Activated B cell treated with CpG ODN at 0.5 μM for 24 hours (primary cell): ENCODE measurements around the gene MED15. TPM values are rescaled to one million over a fixed set of nuclear protein-coding genes. Genes with fewer than 3 reads are reported as not detected.

Experiments
- ATAC-seq: fragments of 200-7000 bp; cut with Tn5 transposase; one replicate; pipeline ENCODE4 v1.10.0; 2021; ENCODE audit warnings: low read depth, mild to moderate bottlenecking, moderate library complexity
- CTCF ChIA-PET: fragments of 350-600 bp; sonication (Branson Sonifier 250); formaldehyde crosslinking; loops from one replicate; lab custom pipeline; 2021; ENCODE audit warnings: antibody characterized with exemption; lab: Charles Lee
- POLR2A ChIA-PET: fragments of 350-600 bp; sonication (Branson Sonifier 250); formaldehyde crosslinking; loops from one replicate; lab custom pipeline; 2021; ENCODE audit warnings: antibody characterized with exemption; lab: Charles Lee
- DNase-seq: peaks from one replicate; pipeline ENCODE4 v3.0.0; 2022
- H3K27ac Mint-ChIP-seq: one replicate; pipeline ENCODE4 v1.8.0; 2020; ENCODE audit warnings: mixed read lengths
- H3K27me3 Mint-ChIP-seq: one replicate; pipeline ENCODE4 v1.8.0; 2021; ENCODE audit warnings: mixed read lengths
- H3K36me3 Mint-ChIP-seq: one replicate; pipeline ENCODE4 v1.8.0; 2021; ENCODE audit warnings: low read depth, mixed read lengths
- H3K4me1 Mint-ChIP-seq: one replicate; pipeline ENCODE4 v1.8.0; 2021; ENCODE audit warnings: mixed read lengths
- H3K4me3 Mint-ChIP-seq: one replicate; pipeline ENCODE4 v1.8.0; 2020; ENCODE audit warnings: mild to moderate bottlenecking, mixed read lengths
- H3K9me3 Mint-ChIP-seq: one replicate; pipeline ENCODE4 v1.8.0; 2020; ENCODE audit warnings: mixed read lengths
- intact Hi-C: fragments of 100-400 bp; cut with micrococcal nuclease; formaldehyde crosslinking; loops from one replicate; pipeline ENCODE4 v1.15.1; 2024
- total RNA-seq: library from RNA; stranded (reverse); gene quantifications from 2 replicates; pipeline ENCODE4 v1.2.3, GENCODE V29; 2022
- TF ChIP-seq, protein P1 (sequence below): fragments of 200-600 bp; IDR thresholded peaks from one replicate; pipeline ENCODE4 v1.8.0; 2022; ENCODE audit warnings: antibody characterized with exemption, mild to moderate bottlenecking

Gene MED15
- total RNA-seq, 1 donor from 2014 or later, result 127 TPM

DNA sequence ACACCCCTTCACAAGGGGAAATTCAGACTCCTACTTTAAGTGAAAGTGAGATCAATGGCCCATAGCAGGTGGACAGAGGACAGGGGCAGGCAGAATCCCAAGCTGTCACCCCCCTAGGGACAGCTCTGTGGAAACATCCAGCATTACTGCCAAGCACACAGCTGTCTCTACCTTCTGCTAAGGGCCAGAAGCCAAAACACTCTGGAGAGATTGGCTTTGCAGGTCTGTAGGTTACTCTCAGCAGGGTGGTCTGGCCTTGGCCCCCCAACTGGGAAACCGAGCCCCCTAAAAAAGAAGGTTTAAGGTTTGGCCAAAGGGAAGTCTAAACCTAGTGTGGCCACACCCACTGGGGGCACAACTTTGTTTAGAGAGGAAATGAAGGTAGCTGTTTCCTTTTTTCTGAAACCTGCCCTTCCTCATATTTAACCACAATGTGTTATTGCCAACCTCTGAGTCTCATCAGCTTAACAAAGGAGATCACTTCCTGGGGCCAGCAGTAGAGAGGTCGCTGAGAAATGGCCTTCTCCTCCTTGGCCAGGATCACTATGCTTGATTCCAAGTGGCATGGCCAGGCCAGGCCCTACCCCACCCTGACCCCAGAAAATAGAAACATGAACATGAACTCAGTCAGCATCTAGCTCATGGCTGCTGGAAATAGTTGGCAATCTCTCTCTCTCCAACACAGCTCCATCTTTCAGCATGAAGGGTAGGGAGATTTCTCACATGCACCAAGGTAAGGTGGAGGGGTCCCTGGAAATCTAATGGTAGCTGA, 43.9 kb upstream of the MED15 start:
- peak; percentile 76 for ATAC-seq
- H3K4me1 Mint-ChIP-seq, result peaks cover 47% of the 10 kb centered on the region
- no peaks in the 10 kb centered on the region for H3K9me3 Mint-ChIP-seq
- no peaks in the 10 kb centered on the region for H3K27me3 Mint-ChIP-seq
- CTCF ChIA-PET, result interaction anchor here (0.7 to 1.7 kb wide), 6 partner anchors 9 to 46 kb away, joined by 3 to 7 read pairs (median 4); partner anchors contain the start of gene KLHL22
- peak overlapping the region; percentile 49 for H3K4me3 Mint-ChIP-seq
- TF ChIP-seq, protein P1, sequence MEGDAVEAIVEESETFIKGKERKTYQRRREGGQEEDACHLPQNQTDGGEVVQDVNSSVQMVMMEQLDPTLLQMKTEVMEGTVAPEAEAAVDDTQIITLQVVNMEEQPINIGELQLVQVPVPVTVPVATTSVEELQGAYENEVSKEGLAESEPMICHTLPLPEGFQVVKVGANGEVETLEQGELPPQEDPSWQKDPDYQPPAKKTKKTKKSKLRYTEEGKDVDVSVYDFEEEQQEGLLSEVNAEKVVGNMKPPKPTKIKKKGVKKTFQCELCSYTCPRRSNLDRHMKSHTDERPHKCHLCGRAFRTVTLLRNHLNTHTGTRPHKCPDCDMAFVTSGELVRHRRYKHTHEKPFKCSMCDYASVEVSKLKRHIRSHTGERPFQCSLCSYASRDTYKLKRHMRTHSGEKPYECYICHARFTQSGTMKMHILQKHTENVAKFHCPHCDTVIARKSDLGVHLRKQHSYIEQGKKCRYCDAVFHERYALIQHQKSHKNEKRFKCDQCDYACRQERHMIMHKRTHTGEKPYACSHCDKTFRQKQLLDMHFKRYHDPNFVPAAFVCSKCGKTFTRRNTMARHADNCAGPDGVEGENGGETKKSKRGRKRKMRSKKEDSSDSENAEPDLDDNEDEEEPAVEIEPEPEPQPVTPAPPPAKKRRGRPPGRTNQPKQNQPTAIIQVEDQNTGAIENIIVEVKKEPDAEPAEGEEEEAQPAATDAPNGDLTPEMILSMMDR, result no peak
- peak overlapping the region; percentile 99 for H3K27ac Mint-ChIP-seq
- H3K36me3 Mint-ChIP-seq, result peaks cover 15% of the 10 kb centered on the region
- intact Hi-C loops, result loop anchor here (1.0 kb wide), 3 partner anchors 7 to 34 kb away; no protein-coding TSS in a partner anchor
- DNase-seq, result peak; percentile 29
- POLR2A ChIA-PET, result interaction anchor here (0.7 to 1.7 kb wide), 11 partner anchors 21 to 442 kb away, joined by 3 to 12 read pairs (median 5); partner anchors contain the start of genes DGCR6L, KLHL22, MED15 and TANGO2

DNA sequence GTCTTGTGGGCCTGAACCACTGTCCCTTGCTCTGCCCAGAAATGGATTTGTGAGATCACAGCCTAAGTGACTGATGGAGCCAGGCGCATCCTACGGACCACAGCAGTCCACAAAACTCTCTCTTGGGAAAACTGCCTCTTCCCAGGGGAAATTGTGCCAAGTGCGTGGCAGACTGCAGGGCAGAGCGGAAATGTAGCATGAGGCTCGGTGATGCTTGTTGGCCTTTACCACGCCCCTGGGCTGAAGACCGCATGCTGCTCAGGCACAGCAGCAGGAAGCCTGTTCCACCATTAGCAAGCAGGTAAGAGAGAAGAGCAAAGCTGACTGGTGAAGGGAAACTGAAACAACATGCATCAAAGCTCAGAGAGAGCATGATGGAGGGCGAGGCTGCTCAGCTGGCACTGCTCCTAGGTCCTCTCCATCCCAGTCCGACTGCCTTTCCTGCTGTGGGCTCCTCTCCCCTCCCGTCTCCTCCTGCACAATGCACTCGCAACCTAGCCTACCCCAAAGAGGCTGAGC, 43.3 kb upstream of the MED15 start:
- intact Hi-C loops, result loop anchor here (1.0 kb wide), 1 partner anchor 8 kb away; no protein-coding TSS in a partner anchor
- Mint-ChIP-seq H3K4me1 (peaks cover 47% of the 10 kb centered on the region), H3K27ac (peak overlapping the region; percentile 99), H3K27me3 (no peaks in the 10 kb centered on the region), H3K9me3 (no peaks in the 10 kb centered on the region), H3K4me3 (peak overlapping the region; percentile 49), H3K36me3 (peaks cover 15% of the 10 kb centered on the region)
- ChIA-PET POLR2A (interaction anchor here (0.6 to 1.7 kb wide), 11 partner anchors 9 to 443 kb away, joined by 3 to 12 read pairs (median 4); partner anchors contain the start of genes DGCR6L, KLHL22, MED15 and TANGO2), CTCF (interaction anchor here (0.9 to 1.7 kb wide), 4 partner anchors 10 to 46 kb away, joined by 3 to 7 read pairs (median 6); partner anchors contain the start of gene KLHL22)
- ATAC-seq (peak; percentile 72), DNase-seq (peak; percentile 29)
- TF ChIP-seq, protein P1, result no peak

DNA sequence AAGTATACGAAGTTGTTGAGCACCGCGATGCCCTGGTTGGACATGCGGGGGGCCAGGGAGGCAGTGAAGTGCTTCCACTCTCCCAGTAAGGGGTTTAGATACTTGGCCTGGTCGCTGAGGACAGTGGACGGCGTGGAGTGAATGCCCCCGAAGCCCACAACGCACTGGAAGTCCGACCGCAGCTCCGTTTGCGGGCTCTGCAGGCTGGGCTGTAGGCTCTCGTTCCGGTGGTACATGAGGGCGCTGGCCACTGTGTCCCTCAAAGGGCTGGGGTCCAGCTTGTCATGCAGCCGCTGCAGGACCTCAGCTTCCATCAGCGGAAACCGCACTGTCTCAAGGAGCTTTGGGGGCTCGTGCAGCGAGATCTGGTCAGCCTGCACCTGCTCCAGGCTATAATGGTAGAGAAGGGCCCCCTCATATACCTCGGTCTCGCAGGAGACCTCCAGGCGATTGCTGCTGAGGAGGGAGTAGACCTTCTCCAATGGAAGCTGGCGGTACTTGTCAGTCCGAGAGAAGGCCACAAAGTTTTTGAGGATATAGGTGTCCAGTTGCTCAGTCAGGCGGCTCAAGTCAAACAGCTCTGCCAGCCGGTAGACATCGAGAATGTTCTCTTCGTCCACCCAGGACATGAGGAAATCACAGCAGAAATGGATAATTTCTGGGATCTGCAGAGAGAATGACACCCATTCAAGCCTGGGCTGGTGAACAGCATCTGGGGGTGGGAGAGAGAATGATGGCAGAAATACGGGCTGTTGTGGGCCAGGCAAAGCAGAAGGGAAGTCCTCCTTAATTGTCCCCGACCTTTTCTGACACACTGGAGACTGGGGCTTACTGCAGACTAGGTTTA, 42.3 kb upstream of the MED15 start:
- DNase-seq (no peak), ATAC-seq (no peak)
- H3K4me1 Mint-ChIP-seq, result peaks cover 44% of the 10 kb centered on the region
- TF ChIP-seq, protein P1, result no peak
- H3K9me3 Mint-ChIP-seq, result no peaks in the 10 kb centered on the region
- peak overlapping the region; percentile 99 for H3K27ac Mint-ChIP-seq
- POLR2A ChIA-PET, result interaction anchor here (0.6 to 1.7 kb wide), 6 partner anchors 8 to 44 kb away, joined by 3 to 12 read pairs (median 5); partner anchors contain the start of genes KLHL22 and MED15
- peaks cover 14% of the 10 kb centered on the region for H3K36me3 Mint-ChIP-seq
- H3K27me3 Mint-ChIP-seq, result no peaks in the 10 kb centered on the region
- no peak overlapping the region for H3K4me3 Mint-ChIP-seq
- CTCF ChIA-PET, result interaction anchor here (1.7 kb wide), 2 partner anchors 30 to 47 kb away, joined by 6 to 7 read pairs; partner anchors contain the start of gene KLHL22
- intact Hi-C loops, result loop anchor here (1.0 kb wide), 1 partner anchor 9 kb away; no protein-coding TSS in a partner anchor

DNA sequence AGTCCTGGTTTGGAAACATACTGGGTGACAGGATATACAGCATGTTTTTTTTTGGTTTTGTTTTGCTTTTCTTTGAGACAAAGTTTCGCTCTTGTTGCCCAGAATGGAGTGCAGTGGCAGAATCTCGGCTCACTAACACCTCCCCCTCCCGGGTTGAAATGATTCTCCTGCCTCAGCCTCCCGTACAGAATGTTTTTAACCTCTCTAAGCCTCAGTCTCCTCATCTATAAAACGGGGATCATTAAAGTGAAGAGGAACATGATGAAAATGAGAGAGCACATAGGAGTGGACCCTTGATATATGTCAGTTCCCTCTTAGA, 41.7 kb upstream of the MED15 start:
- Mint-ChIP-seq H3K4me1 (peaks cover 43% of the 10 kb centered on the region), H3K9me3 (no peaks in the 10 kb centered on the region), H3K36me3 (peaks cover 17% of the 10 kb centered on the region), H3K4me3 (no peak overlapping the region), H3K27ac (peak overlapping the region; percentile 99), H3K27me3 (no peaks in the 10 kb centered on the region)
- POLR2A ChIA-PET, result interaction anchor here (0.7 kb wide), 1 partner anchor 23 kb away, joined by 13 read pairs; no protein-coding TSS in a partner anchor
- TF ChIP-seq, protein P1, result no peak
- intact Hi-C loops, result no loop called here
- ATAC-seq (no peak), DNase-seq (no peak)
- CTCF ChIA-PET, result no interaction called here
